Endothelial cell of umbilical vein (primary cell): ENCODE results near the gene ST6GALNAC2. TPM values are rescaled to one million over a fixed set of nuclear protein-coding genes. Genes with fewer than 3 reads are reported as not detected.

Experiments
- BruUV-seq: library from RNA; stranded (reverse); fragments of 400-500 nt; replicated peaks from 2 replicates; lab custom pipeline; 2021; lab: Mats Ljungman, UMichigan
- CTCF ChIA-PET: fragments of 300-600, 350-600 bp; sonication (Branson Sonifier 250); formaldehyde crosslinking; loops from one replicate; lab custom pipeline; 2021; ENCODE audit warnings: antibody characterized with exemption, inconsistent platforms; lab: Charles Lee
- POLR2A ChIA-PET: fragments of 300-600, 350-600 bp; sonication (Branson Sonifier 250); formaldehyde crosslinking; loops from one replicate; lab custom pipeline; 2021; ENCODE audit warnings: antibody characterized with exemption, inconsistent platforms; lab: Charles Lee
- DNase-seq: peaks from one replicate; pipeline ENCODE4 v3.0.0-alpha.2; 2011; ENCODE audit warnings: low read depth, low spot score
- FAIRE-seq: peaks from 2 replicates; lab custom pipeline; 2011; peaks lifted over from hg19 to GRCh38; lab: Jason Lieb, UNC
- H2AFZ ChIP-seq: 2 replicates; pipeline ENCODE4 v1.6.0; 2012; ENCODE audit warnings: low read depth, low read length, control low read depth, inconsistent platforms
- H3K27ac ChIP-seq: 2 replicates; pipeline ENCODE4 v1.5.1; 2011; ENCODE audit warnings: low read depth, mild to moderate bottlenecking, control low read depth, low read length, moderate library complexity; ENCODE audit not compliant: insufficient read depth
- H3K27me3 ChIP-seq, 2 experiments: 2 replicates each; pipeline versions ENCODE4 v1.6.0 to v1.6.1; 2011; ENCODE audit warnings: low read length in 2 of 2, mixed read lengths in 1 of 2; ENCODE audit not compliant: control insufficient read depth in 2 of 2, insufficient read depth in 2 of 2
- H3K36me3 ChIP-seq, 2 experiments: 2 replicates in 1 of 2; 3 replicates in 1 of 2; pipeline ENCODE4 v1.5.1; 2011; ENCODE audit warnings: low read length in 2 of 2, mild to moderate bottlenecking in 1 of 2, moderate library complexity in 1 of 2; ENCODE audit not compliant: control insufficient read depth in 2 of 2, insufficient read depth in 2 of 2; ENCODE audit errors: extremely low read depth in 1 of 2
- H3K4me1 ChIP-seq: 3 replicates; pipeline ENCODE4 v1.5.1; 2011; ENCODE audit warnings: mild to moderate bottlenecking, low read length; ENCODE audit not compliant: control insufficient read depth, insufficient read depth; ENCODE audit errors: extremely low read depth
- H3K4me2 ChIP-seq: 2 replicates; pipeline ENCODE4 v1.6.1; 2011; ENCODE audit warnings: low read length, control low read depth, mixed read lengths; ENCODE audit not compliant: insufficient read depth
- H3K4me3 ChIP-seq, 3 experiments: fragments of 200-600 bp in 1 of 3; sonication (generic), shearing (Covaris generic) in 1 of 3; replicated peaks in 1 of 3; 2 replicates each; pipeline ENCODE4 v1.5.1; 2011 to 2016; ENCODE audit warnings: control low read depth in 3 of 3, low read length in 3 of 3, mild to moderate bottlenecking in 2 of 3, inconsistent platforms in 1 of 3, low read depth in 1 of 3, moderate library complexity in 1 of 3; ENCODE audit not compliant: insufficient read depth in 1 of 3
- H3K79me2 ChIP-seq: 2 replicates; pipeline ENCODE4 v1.6.0; 2012; ENCODE audit warnings: low read length, inconsistent platforms; ENCODE audit not compliant: control insufficient read depth, insufficient read depth
- H3K9ac ChIP-seq: replicated peaks from 2 replicates; pipeline ENCODE3; 2011; ENCODE audit warnings: low read length, control low read depth; ENCODE audit not compliant: insufficient read depth; ENCODE audit errors: extremely low read depth
- H3K9me1 ChIP-seq: replicated peaks from 3 replicates; pipeline ENCODE4 v1.6.0; 2011; ENCODE audit warnings: mild to moderate bottlenecking, low read length; ENCODE audit not compliant: control insufficient read depth, insufficient read depth; ENCODE audit errors: extremely low read depth
- H3K9me3 ChIP-seq: replicated peaks from 2 replicates; pipeline ENCODE4 v1.5.1; 2012; ENCODE audit warnings: low read length, inconsistent platforms; ENCODE audit not compliant: control insufficient read depth, insufficient read depth
- H4K20me1 ChIP-seq: replicated peaks from 2 replicates; pipeline ENCODE3; 2011; ENCODE audit warnings: mild to moderate bottlenecking, low read length; ENCODE audit not compliant: control insufficient read depth, insufficient read depth; ENCODE audit errors: extremely low read depth
- CTCF ChIP-seq, 2 donors: IDR thresholded peaks; 1 replicate in 1 of 2; 2 replicates in 1 of 2; pipeline ENCODE4 v1.5.1; 2011; ENCODE audit warnings: low read length in 2 of 2, mild to moderate bottlenecking in 2 of 2, moderate library complexity in 2 of 2, control low read depth in 1 of 2, inconsistent platforms in 1 of 2, low read depth in 1 of 2; ENCODE audit not compliant: insufficient read depth in 1 of 2; ENCODE audit errors: extremely low read depth in 1 of 2
- EZH2 ChIP-seq: IDR thresholded peaks from 2 replicates; pipeline ENCODE4 v1.6.1; 2012; ENCODE audit warnings: borderline replicate concordance, low read depth, mild to moderate bottlenecking, moderate library complexity, low read length, inconsistent platforms; ENCODE audit not compliant: severe bottlenecking
- FOS ChIP-seq: IDR thresholded peaks from 2 replicates; pipeline ENCODE4 v1.6.1; 2011; ENCODE audit warnings: mild to moderate bottlenecking, low read length, moderate library complexity, borderline replicate concordance; ENCODE audit not compliant: insufficient read depth
- GATA2 ChIP-seq: IDR thresholded peaks from 2 replicates; pipeline ENCODE4 v1.7.0; 2011; ENCODE audit warnings: low read depth, mild to moderate bottlenecking, moderate library complexity, mixed read lengths, low read length; ENCODE audit not compliant: insufficient read length, insufficient read depth
- JUN ChIP-seq: IDR thresholded peaks from 2 replicates; pipeline ENCODE4 v1.6.1; 2011; ENCODE audit warnings: borderline replicate concordance, low read depth; ENCODE audit not compliant: insufficient read length, insufficient read depth
- MAX ChIP-seq: IDR thresholded peaks from 2 replicates; pipeline ENCODE4 v1.6.1; 2011; ENCODE audit not compliant: insufficient read depth, insufficient read length
- MYC ChIP-seq: IDR thresholded peaks from one replicate; pipeline ENCODE4 v1.6.1; 2011; ENCODE audit warnings: mild to moderate bottlenecking, low read depth, low read length
- POLR2A ChIP-seq: IDR thresholded peaks from 2 replicates; pipeline ENCODE4 v1.6.1; 2012; ENCODE audit warnings: low read depth, mild to moderate bottlenecking, control low read depth, low read length
- POLR2AphosphoS5 ChIP-seq: IDR thresholded peaks from 2 replicates; pipeline ENCODE4 v1.6.1; 2012; ENCODE audit warnings: low read depth, mild to moderate bottlenecking, control low read depth, low read length, moderate library complexity; ENCODE audit not compliant: insufficient read depth
- dilution Hi-C: fragments of 300-500 bp; cut with MboI; formaldehyde crosslinking; loops from one replicate; pipeline ENCODE4 v1.15.0; 2019; ENCODE audit warnings: low sequenced_read_pairs; ENCODE audit not compliant: extremely low pct_ligation_motif_present
- intact Hi-C: fragments of 100-400 bp; cut with micrococcal nuclease; formaldehyde crosslinking; loops from one replicate; pipeline ENCODE4 v1.10.0; 2022
- polyA plus RNA-seq, 4 experiments: library from polyadenylated mRNA; depleted of rRNA in 3 of 4; stranded (reverse) in 3 of 4; unstranded in 1 of 4; fragments of >200 nt; gene quantifications; 2 replicates each; pipeline versions ENCODE4 v1.2.1 to v1.2.3, GENCODE V29; 2011 to 2012; ENCODE audit warnings: missing spikeins in 1 of 4
- total RNA-seq: library from RNA; stranded (reverse); gene quantifications from 2 replicates; pipeline ENCODE4 v1.2.3, GENCODE V29; 2021

ST6GALNAC2 gene
- total and polyA plus RNA-seq, 2 donors (not counting 3 experiments of a cell fraction or from before 2014, with no cell fraction given) = 0.59 to 1.7 TPM

DNA sequence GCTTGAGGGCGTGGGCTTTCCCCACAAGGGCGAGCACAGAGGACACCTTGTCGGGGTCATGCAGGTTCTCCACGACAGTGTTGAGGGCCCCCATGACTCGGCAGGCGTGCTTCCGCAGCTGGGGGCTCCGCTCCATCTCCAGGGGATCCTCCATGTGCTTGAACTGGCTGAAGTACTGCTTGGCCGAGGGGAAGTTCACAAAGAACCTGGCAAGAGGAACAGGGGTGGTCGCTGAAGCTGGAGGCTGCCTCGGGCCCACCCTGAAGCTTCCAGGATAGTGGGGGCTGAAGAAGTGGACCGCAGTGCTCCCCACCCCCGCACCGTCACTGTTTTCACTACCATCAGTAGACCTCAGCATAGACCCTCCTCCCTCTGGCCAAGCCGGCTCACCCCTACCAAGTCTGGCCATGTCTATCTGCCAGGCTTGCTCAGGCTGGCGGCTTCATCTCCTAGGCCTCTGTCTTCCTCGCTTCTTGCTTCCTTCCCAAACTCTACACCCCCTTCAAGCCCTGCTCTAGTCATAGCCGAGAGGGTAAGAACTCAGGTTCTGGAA, 54.1 kb downstream of the ST6GALNAC2 start:
- Histone ChIP-seq H3K9me3 (no peaks in the 10 kb centered on the region), H3K9me1 (no peaks in the 10 kb centered on the region), H3K4me1 (peaks cover 23% of the 10 kb centered on the region), H3K9ac (no peak overlapping the region), H3K4me3 (no peak overlapping the region), H3K36me3 (no peaks in the 10 kb centered on the region), H2AFZ (no peak overlapping the region), H3K27me3 (peaks cover 0 to 3% of the 10 kb centered on the region in 2 experiments), H4K20me1 (no peaks in the 10 kb centered on the region), H3K27ac (no peak overlapping the region), H3K79me2 (no peaks in the 10 kb centered on the region), H3K4me2 (no peak overlapping the region)
- intact Hi-C loops = no loop called here
- dilution Hi-C loops = no loop called here
- FAIRE-seq (no peak), DNase-seq (no peak)
- no TSS peak for BruUV-seq
- ChIA-PET CTCF (interaction anchor here (0.6 kb wide), 1 partner anchor 66 kb away, joined by 3 read pairs; no protein-coding TSS in a partner anchor), POLR2A (no interaction called here)
- TF ChIP-seq GATA2 = no peak
- no peak for TF ChIP-seq FOS
- no peak for TF ChIP-seq POLR2AphosphoS5
- TF ChIP-seq MAX = no peak
- TF ChIP-seq EZH2 = no peak
- TF ChIP-seq CTCF (IDR thresholded peaks at IDR 0.05; ENCODE audit: extremely low read depth in 1 of 2, insufficient read depth in 1 of 2, low read depth in 1 of 2, low read length in 2 of 2) = no peak
- TF ChIP-seq MYC = no peak
- no peak for TF ChIP-seq POLR2A
- TF ChIP-seq JUN = no peak
